HepG2 (cell line): ENCODE results near the gene MBLAC1. TPM values are rescaled to one million over a fixed set of nuclear protein-coding genes. Genes with fewer than 3 reads are reported as not detected.

Experiments
- AGO1 ChIP-seq: fragments of 200-400 bp; formaldehyde crosslinking; IDR thresholded peaks from 2 replicates; pipeline ENCODE4 v1.6.1; 2017; ENCODE audit warnings: mild to moderate bottlenecking, low read depth, low read length, moderate library complexity; ENCODE audit not compliant: poor library complexity, severe bottlenecking
- CREB1 ChIP-seq, 2 experiments: fragments of 450-650 bp in 1 of 2; IDR thresholded peaks; 2 replicates each; pipeline ENCODE4 v1.6.1; 2016 to 2017; ENCODE audit warnings: control low read depth in 1 of 2, mild to moderate bottlenecking in 1 of 2, missing compliant biosample characterization in 1 of 2, missing genetic modification characterization in 1 of 2
- FOXA1 ChIP-seq, 2 experiments: fragments of 450-650 bp in 1 of 2; sonication (generic) in 1 of 2; formaldehyde crosslinking in 1 of 2; IDR thresholded peaks; 2 replicates each; pipeline versions ENCODE4 v1.4.0 to v1.6.1; 2016 to 2020; ENCODE audit warnings: missing genetic modification reagents in 1 of 2
- FOXO1 ChIP-seq: sonication (generic); formaldehyde crosslinking; IDR thresholded peaks from 2 replicates; pipeline ENCODE4 v1.4.0; 2020; ENCODE audit warnings: missing genetic modification reagents
- KDM2A ChIP-seq: sonication (generic); formaldehyde crosslinking; IDR thresholded peaks from 2 replicates; pipeline ENCODE4 v1.4.0; 2020; ENCODE audit warnings: low read depth, missing genetic modification reagents, borderline replicate concordance
- LCORL ChIP-seq, 2 experiments: fragments of 450-650 bp in 1 of 2; sonication (generic) in 1 of 2; formaldehyde crosslinking in 1 of 2; IDR thresholded peaks; 2 replicates each; pipeline versions ENCODE4 v1.5.0 to v1.6.1; 2017 to 2020; ENCODE audit warnings: antibody characterized with exemption in 1 of 2, missing genetic modification reagents in 1 of 2
- MIXL1 ChIP-seq: IDR thresholded peaks from 2 replicates; pipeline ENCODE4 v1.6.1; 2016
- POLR2AphosphoS5 ChIP-seq: IDR thresholded peaks from 2 replicates; pipeline ENCODE4 v1.6.1; 2012; ENCODE audit warnings: low read depth, low read length
- SALL1 ChIP-seq: sonication (generic); formaldehyde crosslinking; IDR thresholded peaks from 2 replicates; pipeline ENCODE4 v1.8.0; 2022; ENCODE audit warnings: mild to moderate bottlenecking, missing genetic modification reagents
- UBTF ChIP-seq: sonication (generic); formaldehyde crosslinking; IDR thresholded peaks from 2 replicates; pipeline ENCODE4 v1.4.0; 2020; ENCODE audit warnings: mild to moderate bottlenecking, missing genetic modification reagents
- ZBED4 ChIP-seq: sonication (generic); formaldehyde crosslinking; IDR thresholded peaks from 2 replicates; pipeline ENCODE4 v1.4.0; 2020; ENCODE audit warnings: missing genetic modification reagents, borderline replicate concordance
- ZBTB21 ChIP-seq: sonication (generic); formaldehyde crosslinking; IDR thresholded peaks from 2 replicates; pipeline ENCODE4 v1.4.0; 2020; ENCODE audit warnings: missing genetic modification reagents
- ZMAT3 ChIP-seq: sonication (generic); formaldehyde crosslinking; conservative IDR thresholded peaks from 2 replicates; pipeline ENCODE4 v1.7.0; 2021; ENCODE audit warnings: missing genetic modification reagents
- ZNF207 ChIP-seq: fragments of 450-650 bp; IDR thresholded peaks from 2 replicates; pipeline ENCODE4 v1.6.1; 2016; ENCODE audit warnings: antibody characterized with exemption, borderline replicate concordance
- ZNF451 ChIP-seq: sonication (generic); formaldehyde crosslinking; IDR thresholded peaks from 2 replicates; pipeline ENCODE4 v1.5.0; 2020; ENCODE audit warnings: mild to moderate bottlenecking, missing genetic modification reagents
- ZNF572 ChIP-seq: sonication (generic); formaldehyde crosslinking; IDR thresholded peaks from 2 replicates; pipeline ENCODE4 v1.5.1; 2020; ENCODE audit warnings: mild to moderate bottlenecking, missing genetic modification reagents
- ZNF619 ChIP-seq: sonication (generic); formaldehyde crosslinking; IDR thresholded peaks from 2 replicates; pipeline ENCODE4 v1.4.0; 2020; ENCODE audit warnings: mild to moderate bottlenecking, missing genetic modification reagents
- ZNF792 ChIP-seq: IDR thresholded peaks from 2 replicates; pipeline ENCODE4 v1.6.1; 2016
- ZNF839 ChIP-seq: sonication (generic); formaldehyde crosslinking; IDR thresholded peaks from 2 replicates; pipeline ENCODE4 v1.4.0; 2020; ENCODE audit warnings: missing genetic modification reagents, mild to moderate bottlenecking, borderline replicate concordance
- polyA plus RNA-seq, 8 experiments: library from polyadenylated mRNA; depleted of rRNA in 3 of 8; stranded (reverse) in 7 of 8; unstranded in 1 of 8; fragments of >200 nt; fragmentation: Illumina TruSeq in 4 of 8; extraction: Trizol in 4 of 8; gene quantifications; 2 replicates each; pipeline versions ENCODE4 v1.2.1 to v1.2.3, GENCODE V29; 2011 to 2016; ENCODE audit warnings: low read depth in 4 of 8, missing spikeins in 1 of 8, mixed read lengths in 1 of 8; ENCODE audit not compliant: insufficient read depth in 1 of 8
- total RNA-seq, 5 experiments: library from RNA; depleted of rRNA; stranded (reverse); fragments of >200 nt; fragmentation: Illumina TruSeq; extraction: Trizol; gene quantifications; 2 replicates each; pipeline ENCODE4 v1.2.3, GENCODE V29; 2016; ENCODE audit warnings: low read depth in 1 of 5
- TF ChIP-seq, protein P1 (sequence below): IDR thresholded peaks from 2 replicates; pipeline ENCODE4 v1.6.1; 2016; ENCODE audit warnings: missing compliant biosample characterization, missing genetic modification reagents, borderline replicate concordance

Gene MBLAC1
- total and polyA plus RNA-seq, 2 of the 13 experiments (the other 11 are each of a cell fraction or from before 2014, with no cell fraction given): 0.79 to 2.1 TPM

GRCh38 chr7:100148559-100149328 is 22.0 kb downstream of the MBLAC1 start, which contains the start of gene LAMTOR4 (continued):
- TF ChIP-seq ZBED4 (peak; percentile 42; the same call in 1 of the 2 replicates), ZNF792 (CRISPR knock-in tag) (peak; percentile 71), MIXL1 (CRISPR knock-in tag) (peak; percentile 42; the same call in 1 of the 2 replicates), FOXO1 (CRISPR knock-in tag) (peak; percentile 4; the same call in 1 of the 2 replicates), KDM2A (peak; percentile 25; the same call in 1 of the 2 replicates), AGO1 (peak; percentile 80), LCORL (IDR thresholded peaks at IDR 0.05) (no peak), LCORL (CRISPR knock-in tag; IDR thresholded peaks at IDR 0.05) (peak; percentile 46; the same call in 1 of the 2 replicates), ZNF451 (CRISPR knock-in tag) (no peak), ZMAT3 (CRISPR knock-in tag) (0 out of 2 replicates have a peak, but pooled peaks have one; percentile 67), ZNF207 (no peak), ZNF572 (no peak), ZNF619 (CRISPR knock-in tag) (no peak; the same call in 1 of the 2 replicates), CREB1 (IDR thresholded peaks at IDR 0.05) (peak; percentile 83), CREB1 (CRISPR knock-in tag; IDR thresholded peaks at IDR 0.05) (peak; percentile 89), ZBTB21 (CRISPR knock-in tag) (0 out of 2 replicates have a peak, but pooled peaks have one; percentile 36), UBTF (CRISPR knock-in tag) (peak; percentile 48), SALL1 (CRISPR knock-in tag) (peak; percentile 55), ZNF839 (CRISPR knock-in tag) (peak; percentile 89), POLR2AphosphoS5 (peak; percentile 83), FOXA1 (IDR thresholded peaks at IDR 0.05) (no peak), FOXA1 (CRISPR knock-in tag; IDR thresholded peaks at IDR 0.05) (no peak)
- TF ChIP-seq, protein P1, sequence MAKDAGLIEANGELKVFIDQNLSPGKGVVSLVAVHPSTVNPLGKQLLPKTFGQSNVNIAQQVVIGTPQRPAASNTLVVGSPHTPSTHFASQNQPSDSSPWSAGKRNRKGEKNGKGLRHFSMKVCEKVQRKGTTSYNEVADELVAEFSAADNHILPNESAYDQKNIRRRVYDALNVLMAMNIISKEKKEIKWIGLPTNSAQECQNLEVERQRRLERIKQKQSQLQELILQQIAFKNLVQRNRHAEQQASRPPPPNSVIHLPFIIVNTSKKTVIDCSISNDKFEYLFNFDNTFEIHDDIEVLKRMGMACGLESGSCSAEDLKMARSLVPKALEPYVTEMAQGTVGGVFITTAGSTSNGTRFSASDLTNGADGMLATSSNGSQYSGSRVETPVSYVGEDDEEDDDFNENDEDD (CRISPR knock-in tag): peak; percentile 86; the same call in 1 of the 2 replicates
